ENCODE measurements around the gene ANKRD30B.
"Not testable (repeated sequence)": the region's sequence is repeated elsewhere in the genome, so short reads cannot be mapped to it uniquely, and the experiment has no call there.

ANKRD30B gene

DNA sequence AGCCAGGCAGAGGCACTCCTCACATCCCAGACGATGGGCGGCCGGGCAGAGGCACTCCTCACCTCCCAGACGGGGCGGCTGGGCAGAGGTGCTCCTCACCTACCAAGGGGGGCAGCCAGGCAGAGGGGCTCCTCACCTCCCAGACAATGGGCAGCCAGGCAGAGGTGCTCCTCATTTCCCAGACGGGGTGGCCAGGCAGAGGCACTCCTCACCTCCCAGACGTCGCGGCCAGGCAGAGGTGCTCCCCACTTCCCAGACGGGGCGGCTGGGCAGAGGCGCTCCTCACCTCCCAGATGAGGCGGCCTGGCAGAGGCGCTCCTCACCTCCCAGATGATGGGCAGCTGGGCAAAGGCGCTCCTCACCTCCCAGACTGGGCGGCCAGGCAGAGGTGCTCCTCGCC lies 107.7 kb downstream of the ANKRD30B start:
- H3K4me3 ChIP-seq (ENCODE audit: low read length): not testable (repeated sequence)

DNA sequence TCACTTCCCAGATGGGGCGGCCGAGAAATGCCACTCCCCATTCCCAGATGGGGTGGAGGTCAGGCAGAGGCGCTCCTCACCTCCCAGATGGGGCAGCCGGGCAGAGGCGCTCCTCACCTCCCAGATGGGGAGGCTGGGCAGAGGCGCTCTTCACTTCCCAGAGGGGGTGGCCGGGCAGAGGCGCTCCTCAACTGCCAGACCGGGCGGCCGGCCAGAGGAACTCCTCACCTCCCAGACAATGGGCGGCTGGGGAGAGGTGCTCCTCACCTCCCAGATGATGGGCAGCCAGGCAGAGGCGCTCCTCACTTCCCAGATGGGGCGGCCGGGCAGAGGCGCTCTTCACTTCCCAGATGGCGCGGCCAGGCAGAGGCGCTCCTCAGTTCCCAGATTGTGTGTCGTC lies 108.3 kb downstream of the ANKRD30B start:
- H3K4me3 ChIP-seq (ENCODE audit: low read length): not testable (repeated sequence)

DNA sequence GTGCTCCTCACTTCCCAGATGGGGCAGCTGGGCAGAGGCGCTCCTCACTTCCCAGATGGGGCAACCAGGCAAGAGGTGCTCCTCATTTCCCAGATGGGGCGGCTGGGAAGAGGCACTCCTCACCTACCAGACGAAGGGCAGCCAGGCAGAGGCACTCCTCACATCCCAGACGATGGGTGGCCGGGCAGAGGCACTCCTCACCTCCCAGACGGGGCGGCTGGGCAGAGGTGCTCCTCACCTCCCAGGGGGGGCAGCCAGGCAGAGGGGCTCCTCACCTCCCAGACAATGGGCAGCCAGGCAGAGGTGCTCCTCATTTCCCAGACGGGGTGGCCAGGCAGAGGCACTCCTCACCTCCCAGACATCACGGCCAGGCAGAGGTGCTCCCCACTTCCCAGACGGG lies 110.5 kb downstream of the ANKRD30B start:
- not testable (repeated sequence) for H3K4me3 ChIP-seq (ENCODE audit: low read length)

DNA sequence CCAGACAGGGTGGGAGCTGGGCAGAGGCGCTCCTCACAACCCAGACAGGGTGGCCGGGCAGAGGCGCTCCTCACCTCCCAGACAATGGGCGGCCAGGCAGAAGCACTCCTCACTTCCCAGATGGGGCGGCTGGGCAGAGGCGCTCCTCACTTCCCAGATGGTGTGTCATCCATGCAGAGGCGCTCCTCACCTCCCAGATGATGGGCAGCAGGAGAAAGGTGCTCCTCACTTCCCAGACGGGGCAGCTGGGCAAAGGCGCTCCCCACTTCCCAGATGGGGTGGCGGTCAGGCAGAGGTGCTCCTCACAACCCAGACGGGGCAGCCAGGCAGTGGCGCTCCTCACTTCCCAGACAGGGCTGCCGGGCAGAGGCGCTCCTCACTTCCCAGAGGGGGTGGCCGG lies 112.0 kb downstream of the ANKRD30B start:
- not testable (repeated sequence) for H3K4me3 ChIP-seq (ENCODE audit: low read length)

DNA sequence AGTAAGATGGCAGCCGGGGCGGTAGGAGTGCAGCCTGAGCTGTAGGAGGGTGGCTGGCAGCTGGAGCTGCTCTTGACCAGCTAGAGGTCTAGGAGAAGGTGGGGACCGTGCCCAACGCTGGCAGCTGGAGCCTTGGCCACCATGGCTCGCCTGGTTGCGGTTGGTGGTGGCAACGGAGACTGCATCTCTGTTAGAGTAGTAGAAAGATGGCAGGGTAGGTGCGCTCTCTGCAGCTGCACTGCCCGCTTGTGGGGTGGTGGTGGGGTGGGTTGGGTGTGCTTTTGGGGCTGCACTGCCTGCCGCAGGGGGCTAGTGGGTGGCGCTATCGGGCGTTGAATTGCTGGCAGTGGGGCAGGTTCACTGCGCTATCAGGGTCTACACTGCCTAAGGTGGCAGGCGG lies 118.5 kb downstream of the ANKRD30B start:
- H3K4me3 ChIP-seq (ENCODE audit: low read length): not testable (repeated sequence)

DNA sequence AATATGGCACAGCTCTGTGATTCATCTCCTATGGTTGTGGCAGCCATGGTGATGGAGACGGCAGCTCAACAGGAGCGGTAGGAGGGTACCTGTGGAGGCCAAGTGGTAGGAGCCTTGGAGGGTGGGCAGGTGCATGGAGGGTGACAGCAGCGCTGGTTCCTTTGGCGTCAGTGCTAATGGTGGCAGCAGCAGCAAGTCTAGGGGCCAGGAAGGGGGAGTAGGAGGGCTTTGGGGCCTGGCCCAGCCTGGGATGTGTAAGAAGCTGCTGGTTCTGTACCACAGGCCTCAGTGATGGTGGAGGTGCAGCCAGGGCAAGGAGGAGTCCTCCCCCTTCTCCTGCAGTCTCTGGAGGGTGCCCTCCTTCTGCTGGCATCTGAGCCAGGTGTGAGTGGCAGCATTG lies 120.0 kb downstream of the ANKRD30B start:
- H3K4me3 ChIP-seq (ENCODE audit: low read length): not testable (repeated sequence)

DNA sequence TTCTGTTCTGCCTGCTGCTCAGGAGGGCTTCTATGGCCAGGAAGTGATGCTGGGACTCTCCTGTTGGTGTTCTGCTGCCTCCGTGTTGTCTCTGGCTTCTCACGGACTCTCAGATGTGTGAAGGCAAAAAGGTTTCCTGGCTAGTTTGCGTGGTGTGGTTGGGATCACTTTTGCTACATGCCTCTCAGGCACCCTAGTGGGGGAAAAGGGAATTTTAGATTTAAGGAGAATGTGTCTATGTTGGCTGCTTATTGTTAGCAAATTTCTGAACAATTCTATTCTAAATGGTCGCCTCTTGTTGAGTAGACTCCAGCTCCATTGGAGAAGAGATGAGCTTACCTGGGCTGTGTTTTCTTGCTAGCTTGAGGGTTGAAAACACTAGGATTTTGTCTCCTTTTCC lies 120.9 kb downstream of the ANKRD30B start:
- not testable (repeated sequence) for H3K4me3 ChIP-seq (ENCODE audit: low read length)

DNA sequence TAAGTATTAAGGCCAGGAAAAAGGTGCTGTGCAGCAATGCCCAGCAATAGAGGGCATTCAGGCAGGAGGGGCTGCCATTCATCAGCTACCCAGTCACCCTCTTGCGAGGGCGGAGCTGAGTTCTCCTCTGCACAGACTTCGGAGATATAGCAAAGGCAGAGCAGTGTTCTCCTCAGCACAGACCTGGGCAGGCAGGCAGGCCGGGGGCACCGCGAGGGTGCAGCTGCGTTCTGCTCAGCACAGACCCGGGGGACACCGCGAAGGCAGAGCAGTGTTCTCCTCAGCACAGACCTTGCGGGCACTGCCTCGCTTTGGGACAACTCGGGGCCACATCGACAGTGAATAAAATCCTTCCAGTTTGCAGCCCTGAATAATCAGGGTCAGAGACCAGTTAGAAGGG lies 130.9 kb downstream of the ANKRD30B start:
- H3K4me3 ChIP-seq (ENCODE audit: low read length): not testable (repeated sequence)

DNA sequence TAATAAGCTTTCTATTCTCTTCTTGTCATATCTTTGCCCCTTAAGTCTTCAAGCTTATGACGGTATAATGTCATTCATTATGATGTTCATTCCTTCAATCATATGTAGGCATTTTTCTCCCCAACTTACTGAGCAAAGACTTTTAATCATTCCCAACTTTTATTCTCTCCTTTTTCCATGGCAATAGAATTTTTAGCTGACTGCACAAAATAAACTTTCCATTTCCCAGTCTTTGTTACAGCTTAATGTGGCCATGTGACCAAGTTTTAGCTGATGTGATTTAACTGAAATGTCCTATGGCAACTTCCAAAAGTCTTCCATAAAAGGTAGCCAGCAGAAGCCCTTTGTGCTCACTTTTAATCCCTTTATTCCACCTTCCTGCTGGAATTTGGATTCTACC lies 152.5 kb downstream of the ANKRD30B start:
- TF ChIP-seq ZNF274 (IDR thresholded peaks at IDR 0.05; ENCODE audit: low read depth, low read length): no peak

More for the DNA sequence above, 152.5 kb downstream of the ANKRD30B start:
- no peak overlapping the region for H3K4me3 ChIP-seq (ENCODE audit: low read length)
